SK-N-SH (cell line): ENCODE data around the gene CASZ1. TPM values are rescaled to one million over a fixed set of nuclear protein-coding genes. Genes with fewer than 3 reads are reported as not detected.

Source experiments
- CTCF ChIA-PET: fragments of 300-600, 350-600 bp; formaldehyde crosslinking; extraction: SDS; loops from one replicate; lab custom pipeline; 2021; lab: Yijun Ruan, JAX
- POLR2A ChIA-PET: fragments of 350-600 bp; sonication (Branson Sonifier 250); formaldehyde crosslinking; extraction: SDS; loops from one replicate; lab custom pipeline; 2020; ENCODE audit warnings: antibody characterized with exemption, inconsistent platforms; lab: Yijun Ruan, JAX
- DNase-seq: peaks from one replicate; pipeline ENCODE4 v3.0.0; 2012
- H2AFZ ChIP-seq: fragments of 200-600 bp; sonication (generic); 2 replicates; pipeline ENCODE4 v1.8.1; 2016; ENCODE audit warnings: antibody characterized with exemption, mild to moderate bottlenecking, low read depth
- H3F3A ChIP-seq: fragments of 200-600 bp; sonication (generic); replicated peaks from 2 replicates; pipeline ENCODE3; 2016; ENCODE audit warnings: antibody characterized with exemption, mild to moderate bottlenecking; ENCODE audit not compliant: insufficient read depth
- H3K27ac ChIP-seq, 2 experiments: fragments of 200-500 bp in 1 of 2; fragments of 200-600 bp in 1 of 2; sonication (Bioruptor generic) in 1 of 2; sonication (generic), shearing (Covaris generic) in 1 of 2; 2 replicates each; pipeline versions ENCODE4 v1.5.1 to v1.6.1; 2014 to 2016; ENCODE audit warnings: low read depth in 2 of 2, inconsistent platforms in 1 of 2, low read length in 1 of 2, mild to moderate bottlenecking in 1 of 2, mixed read lengths in 1 of 2
- H3K27me3 ChIP-seq: fragments of 200-600 bp; sonication (generic), shearing (Covaris generic); 2 replicates; pipeline ENCODE4 v1.6.1; 2016; ENCODE audit warnings: mixed run types; ENCODE audit not compliant: insufficient read depth
- H3K36me3 ChIP-seq, 2 experiments: fragments of 200-500 bp in 1 of 2; fragments of 200-600 bp in 1 of 2; sonication (Bioruptor generic) in 1 of 2; sonication (generic) in 1 of 2; replicated peaks in 1 of 2; 2 replicates each; pipeline versions ENCODE3 to v1.5.1; 2014 to 2016; ENCODE audit warnings: low read length in 1 of 2, mild to moderate bottlenecking in 1 of 2; ENCODE audit not compliant: insufficient read depth in 2 of 2, control insufficient read depth in 1 of 2
- H3K4me1 ChIP-seq, 2 experiments: fragments of 200-500 bp in 1 of 2; fragments of 200-600 bp in 1 of 2; sonication (Bioruptor generic) in 1 of 2; sonication (generic), shearing (Covaris generic) in 1 of 2; 2 replicates each; pipeline versions ENCODE4 v1.5.1 to v1.6.1; 2014 to 2016; ENCODE audit warnings: low read depth in 1 of 2, low read length in 1 of 2, mixed run types in 1 of 2; ENCODE audit not compliant: insufficient read depth in 2 of 2, control insufficient read depth in 1 of 2
- H3K4me2 ChIP-seq: fragments of 200-600 bp; sonication (generic), shearing (Covaris generic); 2 replicates; pipeline ENCODE4 v1.6.1; 2017; ENCODE audit warnings: mixed run types
- H3K4me3 ChIP-seq, 2 experiments: fragments of 200-500 bp in 1 of 2; fragments of 200-600 bp in 1 of 2; sonication (Bioruptor generic) in 1 of 2; sonication (generic), shearing (Covaris generic) in 1 of 2; 2 replicates each; pipeline versions ENCODE4 v1.5.1 to v1.8.1; 2014 to 2016; ENCODE audit warnings: low read depth in 2 of 2, inconsistent platforms in 1 of 2, low read length in 1 of 2, mild to moderate bottlenecking in 1 of 2, mixed read lengths in 1 of 2, moderate library complexity in 1 of 2
- H3K79me2 ChIP-seq: fragments of 200-600 bp; sonication (generic); 2 replicates; pipeline ENCODE4 v1.8.1; 2017; ENCODE audit warnings: mild to moderate bottlenecking; ENCODE audit not compliant: insufficient read depth
- H3K9ac ChIP-seq: fragments of 200-600 bp; sonication (generic); 2 replicates; pipeline ENCODE4 v1.6.1; 2017; ENCODE audit warnings: mixed run types
- H3K9me2 ChIP-seq: fragments of 200-600 bp; sonication (generic); 2 replicates; pipeline ENCODE4 v1.6.1; 2017; ENCODE audit warnings: mixed run types
- H3K9me3 ChIP-seq: fragments of 200-600 bp; sonication (generic); 2 replicates; pipeline ENCODE4 v1.6.1; 2017; ENCODE audit warnings: mixed run types, mild to moderate bottlenecking, moderate library complexity
- H4K20me1 ChIP-seq: fragments of 200-600 bp; sonication (generic); 2 replicates; pipeline ENCODE4 v1.6.1; 2017; ENCODE audit warnings: mild to moderate bottlenecking, mixed run types; ENCODE audit not compliant: insufficient read depth
- CHD2 ChIP-seq: fragments of 150-350 bp; IDR thresholded peaks from 2 replicates; pipeline ENCODE4 v1.6.1; 2018; ENCODE audit warnings: low read length; ENCODE audit not compliant: partially characterized antibody
- CTCF ChIP-seq: fragments of 200-600 bp; sonication (generic); IDR thresholded peaks from 2 replicates; pipeline ENCODE4 v1.6.1; 2017; ENCODE audit warnings: antibody characterized with exemption, mild to moderate bottlenecking, moderate library complexity
- ELF1 ChIP-seq: IDR thresholded peaks from 2 replicates; pipeline ENCODE4 v1.4.0; 2012
- EP300 ChIP-seq, 2 experiments: IDR thresholded peaks; 2 replicates each; pipeline versions ENCODE4 v1.4.0 to v1.6.1; 2012; ENCODE audit warnings: borderline replicate concordance in 1 of 2, low read depth in 1 of 2, low read length in 1 of 2
- FOXJ3 ChIP-seq: sonication (generic); formaldehyde crosslinking; IDR thresholded peaks from 2 replicates; pipeline ENCODE4 v1.5.1; 2020; ENCODE audit warnings: mild to moderate bottlenecking, missing genetic modification reagents
- FOXM1 ChIP-seq: IDR thresholded peaks from 2 replicates; pipeline ENCODE4 v1.4.0; 2012; ENCODE audit warnings: low read depth, mild to moderate bottlenecking
- GABPA ChIP-seq: IDR thresholded peaks from 2 replicates; pipeline ENCODE4 v1.4.0; 2012; ENCODE audit warnings: low read depth, mild to moderate bottlenecking
- JUND ChIP-seq: IDR thresholded peaks from 2 replicates; pipeline ENCODE4 v1.4.0; 2012
- MEF2A ChIP-seq: IDR thresholded peaks from 2 replicates; pipeline ENCODE4 v1.4.0; 2012; ENCODE audit warnings: low read depth, borderline replicate concordance
- MXI1 ChIP-seq: IDR thresholded peaks from 2 replicates; pipeline ENCODE4 v1.6.1; 2012; ENCODE audit warnings: mild to moderate bottlenecking, low read depth, low read length, improper control_type of control experiment
- POLR2AphosphoS5 ChIP-seq: IDR thresholded peaks from 2 replicates; pipeline ENCODE4 v1.6.1; 2012; ENCODE audit warnings: low read depth, low read length
- RAD21 ChIP-seq: IDR thresholded peaks from 2 replicates; pipeline ENCODE4 v1.6.1; 2012; ENCODE audit warnings: mild to moderate bottlenecking, low read length
- RFX5 ChIP-seq: IDR thresholded peaks from 2 replicates; pipeline ENCODE4 v1.6.1; 2012; ENCODE audit warnings: mild to moderate bottlenecking, improper control_type of control experiment, low read length
- RXRA ChIP-seq: IDR thresholded peaks from 2 replicates; pipeline ENCODE4 v1.4.0; 2012; ENCODE audit warnings: low read depth, mild to moderate bottlenecking, borderline replicate concordance
- SIN3A ChIP-seq: IDR thresholded peaks from 2 replicates; pipeline ENCODE4 v1.6.1; 2012; ENCODE audit warnings: low read depth, mild to moderate bottlenecking, low read length, moderate library complexity, borderline replicate concordance
- TAF1 ChIP-seq: IDR thresholded peaks from 2 replicates; pipeline ENCODE4 v1.6.1; 2012; ENCODE audit warnings: low read depth, mild to moderate bottlenecking, low read length, moderate library complexity, borderline replicate concordance
- TEAD4 ChIP-seq: IDR thresholded peaks from 2 replicates; pipeline ENCODE4 v1.4.0; 2012; ENCODE audit warnings: mild to moderate bottlenecking, borderline replicate concordance; ENCODE audit not compliant: insufficient read depth
- USF1 ChIP-seq: IDR thresholded peaks from 2 replicates; pipeline ENCODE4 v1.4.0; 2012; ENCODE audit warnings: low read depth, borderline replicate concordance
- YY1 ChIP-seq: IDR thresholded peaks from 2 replicates; pipeline ENCODE4 v1.4.0; 2012; ENCODE audit warnings: low read depth, mild to moderate bottlenecking
- WGBS: methylation state at CpG from one replicate; pipeline ENCODE4 v1.1.6; 2017; ENCODE audit warnings: low lambda C conversion rate; 5-methylcytosine and 5-hydroxymethylcytosine counted together
- polyA plus RNA-seq, 3 experiments: library from polyadenylated mRNA; depleted of rRNA; stranded (reverse); fragments of >200 nt; gene quantifications; 2 replicates each; pipeline ENCODE4 v1.2.3, GENCODE V29; 2012
- TF ChIP-seq, protein P1 (sequence below): IDR thresholded peaks from 2 replicates; pipeline ENCODE4 v1.4.0; 2012; ENCODE audit warnings: low read depth, borderline replicate concordance
- TF ChIP-seq, protein P2 (sequence below): fragments of 150-350 bp; IDR thresholded peaks from 2 replicates; pipeline ENCODE4 v1.6.1; 2016; ENCODE audit warnings: mild to moderate bottlenecking, low read depth, low read length
- TF ChIP-seq, protein P3 (sequence below): IDR thresholded peaks from 2 replicates; pipeline ENCODE4; 2012
- TF ChIP-seq, protein P4 (sequence below): fragments of 150-350 bp; IDR thresholded peaks from 2 replicates; pipeline ENCODE4 v1.6.1; 2017; ENCODE audit warnings: antibody characterized with exemption, low read length, low read depth, borderline replicate concordance

CASZ1 gene
- polyA plus RNA-seq, 1 of the 3 experiments (the other 2 are of a cell fraction), result 0.51 TPM

GRCh38 chr1:10779841-10780240 is 16.6 kb downstream of the CASZ1 start:
- H3K9me3 ChIP-seq, result no peaks in the 10 kb centered on the region
- POLR2A ChIA-PET, result no interaction called here
- no peaks in the 10 kb centered on the region for H3K36me3 ChIP-seq
- H3K79me2 ChIP-seq, result no peaks in the 10 kb centered on the region
- H3F3A ChIP-seq, result no peaks in the 10 kb centered on the region
- no peaks in the 10 kb centered on the region for H4K20me1 ChIP-seq
- H3K9me2 ChIP-seq, result no peaks in the 10 kb centered on the region
- no peaks in the 10 kb centered on the region for H3K27me3 ChIP-seq
- H2AFZ ChIP-seq, result no peak overlapping the region
- no peak overlapping the region for H3K27ac ChIP-seq
- H3K9ac ChIP-seq, result no peak overlapping the region
- 60% methylated on average over 8 of the region's 10 CpGs for WGBS
- DNase-seq, result no peak
- H3K4me3 ChIP-seq, result no peak overlapping the region
- H3K4me2 ChIP-seq, result no peak overlapping the region
- TF ChIP-seq, protein P1, sequence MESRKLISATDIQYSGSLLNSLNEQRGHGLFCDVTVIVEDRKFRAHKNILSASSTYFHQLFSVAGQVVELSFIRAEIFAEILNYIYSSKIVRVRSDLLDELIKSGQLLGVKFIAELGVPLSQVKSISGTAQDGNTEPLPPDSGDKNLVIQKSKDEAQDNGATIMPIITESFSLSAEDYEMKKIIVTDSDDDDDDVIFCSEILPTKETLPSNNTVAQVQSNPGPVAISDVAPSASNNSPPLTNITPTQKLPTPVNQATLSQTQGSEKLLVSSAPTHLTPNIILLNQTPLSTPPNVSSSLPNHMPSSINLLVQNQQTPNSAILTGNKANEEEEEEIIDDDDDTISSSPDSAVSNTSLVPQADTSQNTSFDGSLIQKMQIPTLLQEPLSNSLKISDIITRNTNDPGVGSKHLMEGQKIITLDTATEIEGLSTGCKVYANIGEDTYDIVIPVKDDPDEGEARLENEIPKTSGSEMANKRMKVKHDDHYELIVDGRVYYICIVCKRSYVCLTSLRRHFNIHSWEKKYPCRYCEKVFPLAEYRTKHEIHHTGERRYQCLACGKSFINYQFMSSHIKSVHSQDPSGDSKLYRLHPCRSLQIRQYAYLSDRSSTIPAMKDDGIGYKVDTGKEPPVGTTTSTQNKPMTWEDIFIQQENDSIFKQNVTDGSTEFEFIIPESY, result no peak
- no peak for TF ChIP-seq POLR2AphosphoS5
- no peak for TF ChIP-seq ELF1
- TF ChIP-seq FOXM1, result no peak
- TF ChIP-seq YY1, result no peak
- TF ChIP-seq, protein P2, sequence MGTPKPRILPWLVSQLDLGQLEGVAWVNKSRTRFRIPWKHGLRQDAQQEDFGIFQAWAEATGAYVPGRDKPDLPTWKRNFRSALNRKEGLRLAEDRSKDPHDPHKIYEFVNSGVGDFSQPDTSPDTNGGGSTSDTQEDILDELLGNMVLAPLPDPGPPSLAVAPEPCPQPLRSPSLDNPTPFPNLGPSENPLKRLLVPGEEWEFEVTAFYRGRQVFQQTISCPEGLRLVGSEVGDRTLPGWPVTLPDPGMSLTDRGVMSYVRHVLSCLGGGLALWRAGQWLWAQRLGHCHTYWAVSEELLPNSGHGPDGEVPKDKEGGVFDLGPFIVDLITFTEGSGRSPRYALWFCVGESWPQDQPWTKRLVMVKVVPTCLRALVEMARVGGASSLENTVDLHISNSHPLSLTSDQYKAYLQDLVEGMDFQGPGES, result no peak
- TF ChIP-seq MXI1, result no peak
- TF ChIP-seq SIN3A, result no peak
- no peak for TF ChIP-seq EP300 (IDR thresholded peaks at IDR 0.05; ENCODE audit: borderline replicate concordance in 1 of 2, low read depth in 1 of 2, low read length in 1 of 2)
- no peak for TF ChIP-seq RFX5
- TF ChIP-seq RAD21, result no peak
- TF ChIP-seq MEF2A, result no peak
- TF ChIP-seq GABPA, result no peak
- no peak for TF ChIP-seq FOXJ3 (CRISPR knock-in tag)
- no peak for TF ChIP-seq RXRA
- TF ChIP-seq, protein P3, sequence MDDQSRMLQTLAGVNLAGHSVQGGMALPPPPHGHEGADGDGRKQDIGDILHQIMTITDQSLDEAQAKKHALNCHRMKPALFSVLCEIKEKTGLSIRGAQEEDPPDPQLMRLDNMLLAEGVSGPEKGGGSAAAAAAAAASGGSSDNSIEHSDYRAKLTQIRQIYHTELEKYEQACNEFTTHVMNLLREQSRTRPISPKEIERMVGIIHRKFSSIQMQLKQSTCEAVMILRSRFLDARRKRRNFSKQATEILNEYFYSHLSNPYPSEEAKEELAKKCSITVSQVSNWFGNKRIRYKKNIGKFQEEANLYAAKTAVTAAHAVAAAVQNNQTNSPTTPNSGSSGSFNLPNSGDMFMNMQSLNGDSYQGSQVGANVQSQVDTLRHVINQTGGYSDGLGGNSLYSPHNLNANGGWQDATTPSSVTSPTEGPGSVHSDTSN, result no peak
- TF ChIP-seq, all 33 proteins: peak for 0
- CTCF ChIA-PET, result interaction anchor here (1.1 to 1.7 kb wide), 3 partner anchors 9 to 285 kb away, joined by 3 to 5 read pairs (median 4); no protein-coding TSS in a partner anchor
- H3K4me1 ChIP-seq, result peaks cover 0 to 6% of the 10 kb centered on the region in 2 experiments; a peak in 1 of 4 replicates

- POLR2A ChIA-PET, result no interaction called here
- CTCF ChIA-PET, result interaction anchor here (1.6 kb wide), 1 partner anchor 10 kb away, joined by 5 read pairs; no protein-coding TSS in a partner anchor
- DNase-seq, result no peak
- TF ChIP-seq, protein P4, sequence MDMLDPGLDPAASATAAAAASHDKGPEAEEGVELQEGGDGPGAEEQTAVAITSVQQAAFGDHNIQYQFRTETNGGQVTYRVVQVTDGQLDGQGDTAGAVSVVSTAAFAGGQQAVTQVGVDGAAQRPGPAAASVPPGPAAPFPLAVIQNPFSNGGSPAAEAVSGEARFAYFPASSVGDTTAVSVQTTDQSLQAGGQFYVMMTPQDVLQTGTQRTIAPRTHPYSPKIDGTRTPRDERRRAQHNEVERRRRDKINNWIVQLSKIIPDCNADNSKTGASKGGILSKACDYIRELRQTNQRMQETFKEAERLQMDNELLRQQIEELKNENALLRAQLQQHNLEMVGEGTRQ, result no peak
- TF ChIP-seq USF1, result no peak
- TF ChIP-seq CHD2, result no peak
- TF ChIP-seq CTCF, result no peak
- no peak for TF ChIP-seq TAF1
- TF ChIP-seq RXRA, result no peak
- no peak for TF ChIP-seq JUND
- no peak for TF ChIP-seq TEAD4
- TF ChIP-seq ELF1, result no peak
- TF ChIP-seq MEF2A, result no peak
Observed at GRCh38 chr1:10779201-10779600, 17.2 kb downstream of the CASZ1 start.

More at GRCh38 chr1:10779201-10779600, 17.2 kb downstream of the CASZ1 start:
- no peak overlapping the region for H3K9ac ChIP-seq
- no peaks in the 10 kb centered on the region for H3F3A ChIP-seq
- no peak overlapping the region for H3K27ac ChIP-seq
- H3K27me3 ChIP-seq, result no peaks in the 10 kb centered on the region
- no peaks in the 10 kb centered on the region for H3K9me3 ChIP-seq
- H3K36me3 ChIP-seq, result no peaks in the 10 kb centered on the region
- H3K4me1 ChIP-seq, result peaks cover 0 to 6% of the 10 kb centered on the region in 2 experiments; a peak in 1 of 4 replicates
- H3K9me2 ChIP-seq, result no peaks in the 10 kb centered on the region
- WGBS, result 78% methylated on average over 18 of the region's 18 CpGs
- no peak overlapping the region for H2AFZ ChIP-seq
- H3K79me2 ChIP-seq, result no peaks in the 10 kb centered on the region
- no peaks in the 10 kb centered on the region for H4K20me1 ChIP-seq
- no peak overlapping the region for H3K4me3 ChIP-seq
- H3K4me2 ChIP-seq, result no peak overlapping the region
